VCaP (cell line): ENCODE measurements around the gene ADD2.

Experiments
- H3K27ac ChIP-seq: fragments of 450-650 bp; 2 replicates; pipeline ENCODE4 v1.5.1; 2017
- CTCF ChIP-seq: fragments of 450-650 bp; conservative IDR thresholded peaks from 2 replicates; pipeline ENCODE4 v1.5.1; 2017; ENCODE audit warnings: mild to moderate bottlenecking, moderate library complexity

The ADD2 gene

GRCh38 chr2:70685771-70686171 lies 82.2 kb downstream of the ADD2 start:
- no peak for TF ChIP-seq CTCF
- no peak overlapping the region for H3K27ac ChIP-seq

GRCh38 chr2:70684846-70685622 lies 83.0 kb downstream of the ADD2 start:
- TF ChIP-seq CTCF, result no peak
- no peak overlapping the region for H3K27ac ChIP-seq

- H3K27ac ChIP-seq, result no peak overlapping the region
- TF ChIP-seq CTCF, result no peak
Observed at GRCh38 chr2:70683455-70683854, 84.5 kb downstream of the ADD2 start.

- no peak for TF ChIP-seq CTCF
- H3K27ac ChIP-seq, result no peak overlapping the region
Observed at GRCh38 chr2:70680735-70681134, 87.3 kb downstream of the ADD2 start.

GRCh38 chr2:70679259-70679658 lies 88.7 kb downstream of the ADD2 start:
- H3K27ac ChIP-seq, result peak overlapping the region; percentile 24; the same call in 1 of the 2 replicates
- TF ChIP-seq CTCF, result no peak

GRCh38 chr2:70678576-70679143 lies 89.3 kb downstream of the ADD2 start:
- no peak for TF ChIP-seq CTCF
- peak overlapping the region; percentile 24; the same call in 1 of the 2 replicates for H3K27ac ChIP-seq

GRCh38 chr2:70676301-70677035 lies 91.5 kb downstream of the ADD2 start:
- TF ChIP-seq CTCF, result no peak
- no peak overlapping the region for H3K27ac ChIP-seq
